ENCODE data around the gene PGBD2.
"Not testable (repeated sequence)": the region's sequence is repeated elsewhere in the genome, so short reads cannot be mapped to it uniquely, and the experiment has no call there.

DNA sequence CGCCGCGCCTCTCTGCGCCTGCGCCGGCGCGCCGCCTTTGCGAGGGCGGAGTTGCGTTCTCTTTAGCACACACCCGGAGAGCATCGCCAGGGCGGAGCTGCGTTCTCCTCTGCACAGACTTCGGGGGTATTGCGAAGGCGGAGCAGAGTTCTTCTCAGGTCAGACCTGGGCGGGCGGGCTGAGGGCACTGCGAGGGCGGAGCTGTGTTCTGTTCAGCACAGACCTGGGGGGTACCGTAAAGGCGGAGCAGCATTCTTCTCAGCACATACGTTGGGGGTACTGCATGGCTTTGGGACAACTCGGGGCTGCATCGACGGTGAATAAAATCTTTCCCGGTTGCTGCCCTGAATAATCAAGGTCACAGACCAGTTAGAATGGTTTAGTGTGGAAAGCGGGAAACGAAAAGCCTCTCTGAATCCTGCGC is 39.0 kb downstream of the PGBD2 start:
- TF ChIP-seq, protein P1, sequence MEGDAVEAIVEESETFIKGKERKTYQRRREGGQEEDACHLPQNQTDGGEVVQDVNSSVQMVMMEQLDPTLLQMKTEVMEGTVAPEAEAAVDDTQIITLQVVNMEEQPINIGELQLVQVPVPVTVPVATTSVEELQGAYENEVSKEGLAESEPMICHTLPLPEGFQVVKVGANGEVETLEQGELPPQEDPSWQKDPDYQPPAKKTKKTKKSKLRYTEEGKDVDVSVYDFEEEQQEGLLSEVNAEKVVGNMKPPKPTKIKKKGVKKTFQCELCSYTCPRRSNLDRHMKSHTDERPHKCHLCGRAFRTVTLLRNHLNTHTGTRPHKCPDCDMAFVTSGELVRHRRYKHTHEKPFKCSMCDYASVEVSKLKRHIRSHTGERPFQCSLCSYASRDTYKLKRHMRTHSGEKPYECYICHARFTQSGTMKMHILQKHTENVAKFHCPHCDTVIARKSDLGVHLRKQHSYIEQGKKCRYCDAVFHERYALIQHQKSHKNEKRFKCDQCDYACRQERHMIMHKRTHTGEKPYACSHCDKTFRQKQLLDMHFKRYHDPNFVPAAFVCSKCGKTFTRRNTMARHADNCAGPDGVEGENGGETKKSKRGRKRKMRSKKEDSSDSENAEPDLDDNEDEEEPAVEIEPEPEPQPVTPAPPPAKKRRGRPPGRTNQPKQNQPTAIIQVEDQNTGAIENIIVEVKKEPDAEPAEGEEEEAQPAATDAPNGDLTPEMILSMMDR (IDR thresholded peaks at IDR 0.05), result not testable (repeated sequence)
- not testable (repeated sequence) for TF ChIP-seq ZFX (IDR thresholded peaks at IDR 0.05; ENCODE audit: borderline replicate concordance)
